Esophagus muscularis mucosa (tissue), 4 donors: Measurements from ENCODE around the gene REX1BD. TPM values are rescaled to one million over a fixed set of nuclear protein-coding genes. Genes with fewer than 3 reads are reported as not detected.

Source experiments
- DNase-seq: peaks from one replicate; pipeline ENCODE4 v3.0.0-alpha.2; 2017; ENCODE audit errors: extremely low spot score
- H3K27ac ChIP-seq, 4 donors: fragments of 200-600 bp; sonication (generic); replicated peaks in 1 of 4; 1 replicate in 3 of 4; 2 replicates in 1 of 4; pipeline ENCODE4 v1.5.1; 2016 to 2019; ENCODE audit warnings: mild to moderate bottlenecking in 1 of 4
- H3K27me3 ChIP-seq, 4 donors: fragments of 200-600 bp; sonication (generic); one replicate each; pipeline versions ENCODE4 v1.5.1 to v1.6.0; 2016 to 2019
- H3K36me3 ChIP-seq, 4 donors: fragments of 200-600 bp; sonication (generic); one replicate each; pipeline ENCODE4 v1.5.1; 2016 to 2019
- H3K4me1 ChIP-seq, 4 donors: fragments of 200-600 bp; sonication (generic); one replicate each; pipeline ENCODE4 v1.5.1; 2016 to 2019
- H3K4me3 ChIP-seq, 4 donors: fragments of 200-600 bp; sonication (generic); 1 replicate in 2 of 4; 2 replicates in 2 of 4; pipeline ENCODE4 v1.5.1; 2016 to 2019; ENCODE audit warnings: mild to moderate bottlenecking in 4 of 4, moderate library complexity in 1 of 4
- H3K9me3 ChIP-seq, 4 donors: fragments of 200-600 bp; sonication (generic); 1 replicate in 3 of 4; 2 replicates in 1 of 4; pipeline ENCODE4 v1.5.1; 2016 to 2019
- CTCF ChIP-seq, 3 experiments: fragments of 200-600 bp in 2 of 3; fragments of 450-650 bp in 1 of 3; sonication (generic) in 2 of 3; IDR thresholded peaks; one replicate each; pipeline ENCODE4 v1.5.1; 2017 to 2019; ENCODE audit warnings: antibody characterized with exemption in 3 of 3, mild to moderate bottlenecking in 2 of 3, moderate library complexity in 1 of 3
- EP300 ChIP-seq: sonication (generic); formaldehyde crosslinking; IDR thresholded peaks from one replicate; pipeline ENCODE4 v1.6.1; 2017; ENCODE audit warnings: antibody characterized with exemption
- POLR2A ChIP-seq: fragments of 450-650 bp; IDR thresholded peaks from one replicate; pipeline ENCODE4 v1.6.1; 2017; ENCODE audit warnings: antibody characterized with exemption, moderate library complexity, mild to moderate bottlenecking, low read depth
- POLR2AphosphoS5 ChIP-seq, 2 donors: sonication (generic); formaldehyde crosslinking; IDR thresholded peaks; one replicate each; pipeline ENCODE4 v1.6.1; 2017; ENCODE audit warnings: antibody characterized with exemption in 2 of 2
- WGBS: methylation state at CpG from one replicate; pipeline ENCODE4 v1.1.5; 2018; 5-methylcytosine and 5-hydroxymethylcytosine counted together
- intact Hi-C: fragments of 100-400 bp; cut with DNase I; formaldehyde crosslinking; loops from one replicate; pipeline ENCODE4 v1.15.1; 2023
- total RNA-seq, 4 donors: library from RNA; depleted of rRNA; stranded (reverse); fragments of >200 nt; gene quantifications; one replicate each; pipeline versions ENCODE4 v1.1.0 to v1.2.1, GENCODE V29; 2016

REX1BD gene
- total RNA-seq, 4 donors from 2014 or later = 56.1 to 77.7 (median 67.0) TPM

DNA sequence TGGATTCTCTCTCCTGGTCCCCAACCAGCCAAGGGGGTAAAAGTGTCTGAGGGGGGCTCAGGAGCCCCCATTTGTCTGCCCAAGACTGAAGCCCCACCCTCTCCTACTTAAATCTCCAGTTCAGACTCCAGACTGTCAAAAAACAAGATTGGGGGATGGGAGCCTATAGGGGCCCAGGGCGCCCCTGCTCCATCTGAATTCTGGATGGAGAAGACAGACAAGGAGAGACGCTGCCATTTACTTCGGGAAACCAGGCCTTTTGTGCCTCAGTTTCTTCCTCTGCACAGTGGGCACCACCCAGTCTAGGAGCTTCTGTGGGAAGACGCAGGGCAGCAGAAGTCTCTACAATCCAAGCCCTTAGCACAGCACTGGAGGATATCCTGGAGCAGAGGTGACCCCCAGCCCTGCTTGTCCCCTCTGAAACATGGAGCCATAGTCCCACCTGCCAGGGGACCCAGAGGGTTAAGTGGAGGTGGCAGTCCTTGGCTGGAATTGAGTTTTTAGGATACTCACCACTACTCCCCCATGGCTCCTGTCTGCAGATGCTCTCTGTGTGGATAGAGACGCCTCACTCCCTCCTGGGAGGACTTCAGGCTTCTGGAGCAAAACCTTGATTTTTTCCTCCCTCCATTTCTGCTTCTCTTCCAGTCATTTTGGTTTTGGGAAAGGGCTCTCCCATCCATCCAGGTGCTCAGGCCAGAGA is 19.7 kb downstream of the REX1BD start:
- Histone ChIP-seq H3K27ac (no peak overlapping the region), H3K9me3 (no peaks in the 10 kb centered on the region), H3K4me3 (peak overlapping the region in 2 of 4 donors; percentile 38 to 43), H3K27me3 (peaks cover 17 to 97% (median 81%) of the 10 kb centered on the region in 4 donors), H3K4me1 (peaks cover 47 to 76% (median 67%) of the 10 kb centered on the region in 4 donors), H3K36me3 (no peaks in the 10 kb centered on the region)
- no peak for DNase-seq
- WGBS = 50% methylated on average over 5 of the region's 5 CpGs
- intact Hi-C loops = no loop called here
- TF ChIP-seq EP300 (no peak), POLR2AphosphoS5 (IDR thresholded peaks at IDR 0.05) (no peak), CTCF (IDR thresholded peaks at IDR 0.05) (no peak), POLR2A (no peak)

GRCh38 chr19:18608805-18609716 is 20.5 kb downstream of the REX1BD start:
- Histone ChIP-seq H3K27ac (no peak overlapping the region), H3K9me3 (no peaks in the 10 kb centered on the region), H3K36me3 (no peaks in the 10 kb centered on the region), H3K4me1 (peaks cover 43 to 71% (median 61%) of the 10 kb centered on the region in 4 donors), H3K27me3 (peaks cover 17 to 97% (median 79%) of the 10 kb centered on the region in 4 donors), H3K4me3 (no peak overlapping the region)
- DNase-seq = no peak
- intact Hi-C loops = no loop called here
- TF ChIP-seq EP300 (no peak), CTCF (IDR thresholded peaks at IDR 0.05) (no peak), POLR2AphosphoS5 (IDR thresholded peaks at IDR 0.05) (no peak), POLR2A (no peak)
- 73% methylated on average over 9 of the region's 9 CpGs for WGBS

- peaks cover 42 to 65% (median 58%) of the 10 kb centered on the region in 4 donors for H3K4me1 ChIP-seq
These were observed 21.1 kb downstream of the REX1BD start for GRCh38 chr19:18609717-18610051.

DNA sequence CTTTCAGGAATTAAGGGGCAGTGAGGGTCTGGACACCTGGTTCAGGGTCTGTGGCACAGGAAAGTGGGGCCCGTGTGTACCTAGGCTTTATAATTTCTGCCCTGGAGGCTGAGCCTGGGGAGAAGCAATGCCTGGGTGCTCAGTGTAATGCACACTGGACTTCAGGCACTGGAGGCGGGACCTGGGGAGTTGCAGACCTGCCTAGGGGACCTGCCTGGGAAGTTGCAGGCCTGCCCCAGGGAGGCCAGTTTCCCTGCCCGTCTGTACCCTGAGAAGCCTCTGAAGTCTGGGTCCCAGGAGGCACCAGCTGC is 21.6 kb downstream of the REX1BD start:
- no peaks in the 10 kb centered on the region for H3K36me3 ChIP-seq
- H3K27me3 ChIP-seq = peaks cover 17 to 97% (median 68%) of the 10 kb centered on the region in 4 donors
- TF ChIP-seq POLR2AphosphoS5 (IDR thresholded peaks at IDR 0.05) (no peak), POLR2A (no peak), EP300 (no peak), CTCF (IDR thresholded peaks at IDR 0.05) (no peak)
- peaks cover 42 to 59% (median 57%) of the 10 kb centered on the region in 4 donors for H3K4me1 ChIP-seq
- DNase-seq = no peak
- no peak overlapping the region for H3K4me3 ChIP-seq
- intact Hi-C loops = no loop called here
- no CpG with 5 or more reads among the region's 3 CpGs for WGBS
- H3K9me3 ChIP-seq = no peaks in the 10 kb centered on the region
- no peak overlapping the region for H3K27ac ChIP-seq

More at GRCh38 chr19:18609717-18610051, 21.1 kb downstream of the REX1BD start:
- Histone ChIP-seq H3K27me3 (peaks cover 17 to 97% (median 72%) of the 10 kb centered on the region in 4 donors), H3K36me3 (no peaks in the 10 kb centered on the region), H3K9me3 (no peaks in the 10 kb centered on the region), H3K27ac (no peak overlapping the region), H3K4me3 (no peak overlapping the region)
- WGBS = 44% methylated on average over 2 of the region's 2 CpGs
- no peak for DNase-seq
- intact Hi-C loops = no loop called here
- TF ChIP-seq POLR2AphosphoS5 (IDR thresholded peaks at IDR 0.05) (no peak), EP300 (no peak), POLR2A (no peak), CTCF (IDR thresholded peaks at IDR 0.05) (no peak)
